Mesenchymal stem cell (in vitro differentiated cells and primary cell): Measurements from ENCODE around the gene PSORS1C2.
"Not testable (repeated sequence)": the region's sequence is repeated elsewhere in the genome, so short reads cannot be mapped to it uniquely, and the experiment has no call there.

ENCODE experiments used
- DNase-seq: peaks from one replicate; pipeline ENCODE4 v3.0.0-alpha.2; 2013
- H2AFZ ChIP-seq: one replicate; pipeline ENCODE4 v1.6.1; 2013; ENCODE audit warnings: low read depth, mild to moderate bottlenecking, control low read depth, inconsistent platforms, low read length, moderate library complexity
- H2AK5ac ChIP-seq: 2 replicates; pipeline ENCODE4 v1.6.1; 2013; ENCODE audit warnings: low read length, moderate library complexity, mild to moderate bottlenecking, inconsistent platforms; ENCODE audit not compliant: severe bottlenecking
- H2BK120ac ChIP-seq: one replicate; pipeline ENCODE4 v1.6.1; 2013; ENCODE audit warnings: low read depth, mild to moderate bottlenecking, inconsistent platforms, low read length, moderate library complexity
- H2BK12ac ChIP-seq, 2 experiments: one replicate each; pipeline ENCODE4 v1.6.1; 2013; ENCODE audit warnings: inconsistent platforms in 2 of 2, low read length in 2 of 2, mild to moderate bottlenecking in 2 of 2, moderate library complexity in 2 of 2, control low read depth in 1 of 2
- H2BK15ac ChIP-seq: one replicate; pipeline ENCODE4 v1.6.1; 2013; ENCODE audit warnings: mild to moderate bottlenecking, low read depth, inconsistent platforms; ENCODE audit not compliant: poor library complexity, severe bottlenecking
- H2BK5ac ChIP-seq: 2 replicates; pipeline ENCODE4 v1.6.1; 2013; ENCODE audit warnings: low read depth, mild to moderate bottlenecking, low read length, control low read depth, inconsistent platforms; ENCODE audit not compliant: poor library complexity, severe bottlenecking
- H3K14ac ChIP-seq, 2 experiments: one replicate each; pipeline ENCODE4 v1.6.1; 2013; ENCODE audit warnings: inconsistent platforms in 2 of 2, low read length in 2 of 2, control low read depth in 1 of 2, mild to moderate bottlenecking in 1 of 2, moderate library complexity in 1 of 2
- H3K18ac ChIP-seq, 2 experiments: one replicate each; pipeline ENCODE4 v1.6.1; 2013; ENCODE audit warnings: inconsistent platforms in 2 of 2, low read length in 2 of 2, control low read depth in 1 of 2, low read depth in 1 of 2, mild to moderate bottlenecking in 1 of 2
- H3K23ac ChIP-seq, 2 experiments: one replicate each; pipeline ENCODE4 v1.6.1; 2013; ENCODE audit warnings: inconsistent platforms in 2 of 2, low read length in 2 of 2, mild to moderate bottlenecking in 2 of 2, moderate library complexity in 2 of 2, control low read depth in 1 of 2
- H3K27ac ChIP-seq: 2 replicates; pipeline ENCODE4 v1.5.1; 2013; ENCODE audit warnings: mild to moderate bottlenecking, moderate library complexity, low read length, control low read depth, inconsistent platforms; ENCODE audit not compliant: poor library complexity, severe bottlenecking
- H3K27me3 ChIP-seq, 2 experiments: 2 replicates each; pipeline versions ENCODE4 v1.6.1 to v1.7.0; 2013; ENCODE audit warnings: low read length in 2 of 2, mild to moderate bottlenecking in 2 of 2, moderate library complexity in 2 of 2, control low read depth in 1 of 2, inconsistent platforms in 1 of 2; ENCODE audit not compliant: control insufficient read depth in 1 of 2, insufficient read depth in 1 of 2
- H3K36me3 ChIP-seq, 2 experiments: 2 replicates each; pipeline versions ENCODE4 v1.6.1 to v1.7.0; 2013; ENCODE audit warnings: low read length in 2 of 2, control low read depth in 1 of 2, inconsistent platforms in 1 of 2, low read depth in 1 of 2, mild to moderate bottlenecking in 1 of 2; ENCODE audit not compliant: insufficient read depth in 2 of 2, control insufficient read depth in 1 of 2
- H3K4ac ChIP-seq, 2 experiments: one replicate each; pipeline ENCODE4 v1.6.1; 2013; ENCODE audit warnings: inconsistent platforms in 2 of 2, low read length in 2 of 2, mild to moderate bottlenecking in 2 of 2, moderate library complexity in 2 of 2, control low read depth in 1 of 2, low read depth in 1 of 2
- H3K4me1 ChIP-seq: 2 replicates; pipeline ENCODE4 v1.6.1; 2013; ENCODE audit warnings: low read depth, low read length, control low read depth; ENCODE audit not compliant: control insufficient read depth, insufficient read depth
- H3K4me2 ChIP-seq: 2 replicates; pipeline ENCODE4 v1.6.1; 2013; ENCODE audit warnings: low read length, mild to moderate bottlenecking, inconsistent platforms; ENCODE audit not compliant: poor library complexity, severe bottlenecking
- H3K4me3 ChIP-seq, 2 experiments: 2 replicates each; pipeline versions ENCODE4 v1.5.1 to v1.7.0; 2013; ENCODE audit warnings: low read length in 2 of 2, mild to moderate bottlenecking in 2 of 2, control low read depth in 1 of 2, low read depth in 1 of 2; ENCODE audit not compliant: insufficient read depth in 1 of 2
- H3K79me1 ChIP-seq: replicated peaks from 2 replicates; pipeline ENCODE4 v1.6.1; 2013; ENCODE audit warnings: mild to moderate bottlenecking, control low read depth, low read length, inconsistent platforms; ENCODE audit not compliant: poor library complexity, severe bottlenecking
- H3K9ac ChIP-seq: 2 replicates; pipeline ENCODE4 v1.7.0; 2013; ENCODE audit warnings: mild to moderate bottlenecking, low read length, moderate library complexity
- H3K9me3 ChIP-seq: 2 replicates; pipeline ENCODE4 v1.7.0; 2013; ENCODE audit warnings: mild to moderate bottlenecking, low read length; ENCODE audit not compliant: control insufficient read depth
- H4K8ac ChIP-seq: one replicate; pipeline ENCODE4 v1.6.1; 2013; ENCODE audit warnings: inconsistent platforms, mild to moderate bottlenecking, low read length, moderate library complexity
- H4K91ac ChIP-seq: one replicate; pipeline ENCODE4 v1.6.1; 2013; ENCODE audit warnings: mild to moderate bottlenecking, low read length, inconsistent platforms
- WGBS: methylation state at CpG from one replicate; pipeline ENCODE4 v1.1.7; 2013; ENCODE audit warnings: mixed read lengths; 5-methylcytosine and 5-hydroxymethylcytosine counted together

The PSORS1C2 gene

GRCh38 chr6:31170600-31170881, 31.7 kb upstream of the PSORS1C2 start, which contains the start of gene POU5F1:
TSS of gene POU5F1 (minus strand) at chr6:31170682. CDS start at chr6:31170620, 62 bp downstream.
- Histone ChIP-seq H3K9me3 (no peaks in the 10 kb centered on the region), H3K23ac (no peak within 1 kb of the TSS), H2BK15ac (peak within 1 kb of the TSS; percentile 62), H4K91ac (no peak within 1 kb of the TSS), H3K79me1 (peaks cover 44% of the 10 kb centered on the region), H3K27me3 (peaks cover 0 to 16% of the 10 kb centered on the region in 2 experiments), H4K8ac (peak within 1 kb of the TSS; percentile 16), H2BK5ac (no peak within 1 kb of the TSS), H3K4me1 (peaks cover 15% of the 10 kb centered on the region), H3K18ac (no peak within 1 kb of the TSS), H3K4me2 (no peak within 1 kb of the TSS), H2AFZ (no peak within 1 kb of the TSS), H3K27ac (no peak within 1 kb of the TSS), H2BK120ac (no peak within 1 kb of the TSS), H3K4ac (no peak within 1 kb of the TSS), H3K14ac (no peak within 1 kb of the TSS), H2BK12ac (no peak within 1 kb of the TSS), H3K9ac (no peak within 1 kb of the TSS), H3K4me3 (no peak within 1 kb of the TSS), H3K36me3 (peaks cover 0 to 16% of the 10 kb centered on the region in 2 experiments), H2AK5ac (no peak within 1 kb of the TSS)
- no peak for DNase-seq
- 63% methylated on average over 2 of the region's 9 CpGs for WGBS

GRCh38 chr6:31169858-31170599, 31.2 kb upstream of the PSORS1C2 start:
- peaks cover 0 to 16% of the 10 kb centered on the region in 2 experiments for H3K36me3 ChIP-seq
- H3K4me3 ChIP-seq, H2BK5ac ChIP-seq, H4K91ac ChIP-seq, H2BK120ac ChIP-seq, H3K9ac ChIP-seq, H3K23ac ChIP-seq, H2AK5ac ChIP-seq, H3K14ac ChIP-seq, H3K27ac ChIP-seq, DNase-seq, H2AFZ ChIP-seq, H3K4me2 ChIP-seq, H3K9me3 ChIP-seq, H3K18ac ChIP-seq, H3K4ac ChIP-seq, H2BK12ac ChIP-seq: not testable (repeated sequence)
- H4K8ac ChIP-seq, result peak overlapping the region; percentile 16
- H2BK15ac ChIP-seq, result peak overlapping the region; percentile 62
- H3K79me1 ChIP-seq, result peaks cover 42% of the 10 kb centered on the region
- 54% methylated on average over 17 of the region's 23 CpGs for WGBS
- peaks cover 0 to 16% of the 10 kb centered on the region in 2 experiments for H3K27me3 ChIP-seq
- H3K4me1 ChIP-seq, result peaks cover 15% of the 10 kb centered on the region

- no peak for DNase-seq
- H3K4me3 ChIP-seq, result no peak overlapping the region
- H3K79me1 ChIP-seq, result peaks cover 38% of the 10 kb centered on the region
- no peak overlapping the region for H3K4ac ChIP-seq
- WGBS, result 53% methylated on average over 8 of the region's 10 CpGs
- no peak overlapping the region for H4K91ac ChIP-seq
- H2BK15ac ChIP-seq, result no peak overlapping the region
- H2AK5ac ChIP-seq, result no peak overlapping the region
- no peak overlapping the region for H2BK120ac ChIP-seq
- H3K27me3 ChIP-seq, result peaks cover 0 to 16% of the 10 kb centered on the region in 2 experiments
- H2AFZ ChIP-seq, result no peak overlapping the region
- H3K27ac ChIP-seq, result no peak overlapping the region
- peaks cover 0 to 16% of the 10 kb centered on the region in 2 experiments for H3K36me3 ChIP-seq
- H3K9ac ChIP-seq, result no peak overlapping the region
- no peak overlapping the region for H2BK12ac ChIP-seq
- no peaks in the 10 kb centered on the region for H3K9me3 ChIP-seq
- H2BK5ac ChIP-seq, result no peak overlapping the region
- no peak overlapping the region for H3K4me2 ChIP-seq
- H4K8ac ChIP-seq, result no peak overlapping the region
- H3K23ac ChIP-seq, result no peak overlapping the region
- H3K18ac ChIP-seq, result no peak overlapping the region
- no peak overlapping the region for H3K14ac ChIP-seq
- H3K4me1 ChIP-seq, result peaks cover 15% of the 10 kb centered on the region
Observed at GRCh38 chr6:31169123-31169857, 30.4 kb upstream of the PSORS1C2 start.

GRCh38 chr6:31168606-31169005, 29.7 kb upstream of the PSORS1C2 start:
- no peak overlapping the region for H3K4me3 ChIP-seq
- H2BK12ac ChIP-seq, result no peak overlapping the region
- 43% methylated on average over 2 of the region's 3 CpGs for WGBS
- H3K4ac ChIP-seq, result no peak overlapping the region
- no peak overlapping the region for H3K9ac ChIP-seq
- no peak overlapping the region for H3K4me2 ChIP-seq
- H4K91ac ChIP-seq, result no peak overlapping the region
- no peak overlapping the region for H2AFZ ChIP-seq
- H4K8ac ChIP-seq, result no peak overlapping the region
- peaks cover 0 to 16% of the 10 kb centered on the region in 2 experiments for H3K27me3 ChIP-seq
- H2AK5ac ChIP-seq, result no peak overlapping the region
- no peak overlapping the region for H3K14ac ChIP-seq
- no peak overlapping the region for H2BK5ac ChIP-seq
- H3K36me3 ChIP-seq, result peaks cover 0 to 16% of the 10 kb centered on the region in 2 experiments
- H3K23ac ChIP-seq, result no peak overlapping the region
- peaks cover 14% of the 10 kb centered on the region for H3K4me1 ChIP-seq
- no peak overlapping the region for H3K18ac ChIP-seq
- no peak overlapping the region for H2BK120ac ChIP-seq
- H3K27ac ChIP-seq, result no peak overlapping the region
- peaks cover 33% of the 10 kb centered on the region for H3K79me1 ChIP-seq
- no peak overlapping the region for H2BK15ac ChIP-seq
- H3K9me3 ChIP-seq, result no peaks in the 10 kb centered on the region
- no peak for DNase-seq
